Prostate gland (tissue), 2 donors: ENCODE results near the gene TCF4. TPM values are rescaled to one million over a fixed set of nuclear protein-coding genes. Genes with fewer than 3 reads are reported as not detected.

Experiments
- DNase-seq: peaks from one replicate; pipeline ENCODE4 v3.0.0-alpha.2; 2019; ENCODE audit warnings: low spot score
- H3K27ac ChIP-seq, 2 donors: fragments of 200-600 bp; sonication (generic); 2 replicates each; pipeline ENCODE4 v1.5.1; 2017 to 2019
- H3K27me3 ChIP-seq: fragments of 200-600 bp; sonication (generic); replicated peaks from 2 replicates; pipeline ENCODE4 v1.5.1; 2019; ENCODE audit not compliant: insufficient read depth
- H3K36me3 ChIP-seq, 2 donors: fragments of 200-600 bp; sonication (generic); 1 replicate in 1 of 2; 2 replicates in 1 of 2; pipeline versions ENCODE4 v1.5.1 to v1.8.1; 2017 to 2019
- H3K4me1 ChIP-seq: fragments of 200-600 bp; sonication (generic); replicated peaks from 2 replicates; pipeline ENCODE4 v1.5.1; 2019
- H3K4me3 ChIP-seq, 2 donors: fragments of 200-600 bp; sonication (generic); 2 replicates each; pipeline ENCODE4 v1.5.1; 2017 to 2019
- H3K9me3 ChIP-seq: fragments of 200-600 bp; sonication (generic); 2 replicates; pipeline ENCODE4 v1.5.1; 2017
- POLR2A ChIP-seq: fragments of 450-650 bp; IDR thresholded peaks from one replicate; pipeline ENCODE4 v1.6.1; 2016; ENCODE audit warnings: antibody characterized with exemption, mild to moderate bottlenecking
- POLR2AphosphoS5 ChIP-seq: sonication (generic); formaldehyde crosslinking; IDR thresholded peaks from one replicate; pipeline ENCODE4 v1.6.1; 2017; ENCODE audit warnings: antibody characterized with exemption
- WGBS: methylation state at CpG from one replicate; pipeline ENCODE4 v1.1.5; 2018; 5-methylcytosine and 5-hydroxymethylcytosine counted together
- intact Hi-C: fragments of 100-400 bp; cut with DNase I; formaldehyde crosslinking; loops from one replicate; pipeline ENCODE4 v1.14.2; 2022
- total RNA-seq, 2 donors: library from RNA; depleted of rRNA; stranded (reverse); fragments of >200 nt; gene quantifications; one replicate each; pipeline ENCODE4 v1.1.0, GENCODE V29; 2016
- TF ChIP-seq, protein P1 (sequence below), 4 experiments: fragments of 200-600 bp in 2 of 4; fragments of 450-650 bp in 2 of 4; sonication (generic) in 2 of 4; IDR thresholded peaks; 1 replicate in 3 of 4; 2 replicates in 1 of 4; pipeline ENCODE4 v1.5.1; 2016 to 2019; ENCODE audit warnings: antibody characterized with exemption in 4 of 4, mild to moderate bottlenecking in 2 of 4, moderate library complexity in 2 of 4

The TCF4 gene
- total RNA-seq, 2 donors from 2014 or later, result 29.8 to 87.2 TPM

DNA sequence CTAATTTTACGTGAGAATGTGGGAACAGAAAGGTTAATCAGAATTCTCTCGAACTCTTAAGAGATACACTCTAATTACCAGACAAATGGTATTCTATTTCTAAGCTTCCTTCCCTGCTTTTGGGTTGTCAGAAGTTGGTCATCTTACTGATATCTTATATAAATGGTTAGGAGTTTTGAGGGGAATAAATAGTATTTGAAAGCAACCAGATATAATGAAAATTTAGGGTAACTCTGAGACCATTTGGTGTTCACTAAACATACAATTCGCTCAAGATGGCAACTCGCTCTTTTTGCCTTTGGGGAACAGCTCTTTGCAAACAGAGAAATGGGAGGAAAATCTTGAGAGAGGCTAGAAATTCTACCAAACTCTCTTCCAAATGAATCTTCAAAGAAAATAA is 250.9 kb downstream of the TCF4 start:
- intact Hi-C loops, result loop anchor here (10.0 kb wide), 1 partner anchor 448 kb away; no protein-coding TSS in a partner anchor
- Histone ChIP-seq H3K4me3 (no peak overlapping the region), H3K4me1 (no peaks in the 10 kb centered on the region), H3K36me3 (no peaks in the 10 kb centered on the region), H3K27ac (no peak overlapping the region), H3K27me3 (no peaks in the 10 kb centered on the region), H3K9me3 (no peaks in the 10 kb centered on the region)
- DNase-seq, result no peak
- 91% methylated on average over 4 of the region's 4 CpGs for WGBS
- no peak for TF ChIP-seq POLR2AphosphoS5
- TF ChIP-seq, protein P1, sequence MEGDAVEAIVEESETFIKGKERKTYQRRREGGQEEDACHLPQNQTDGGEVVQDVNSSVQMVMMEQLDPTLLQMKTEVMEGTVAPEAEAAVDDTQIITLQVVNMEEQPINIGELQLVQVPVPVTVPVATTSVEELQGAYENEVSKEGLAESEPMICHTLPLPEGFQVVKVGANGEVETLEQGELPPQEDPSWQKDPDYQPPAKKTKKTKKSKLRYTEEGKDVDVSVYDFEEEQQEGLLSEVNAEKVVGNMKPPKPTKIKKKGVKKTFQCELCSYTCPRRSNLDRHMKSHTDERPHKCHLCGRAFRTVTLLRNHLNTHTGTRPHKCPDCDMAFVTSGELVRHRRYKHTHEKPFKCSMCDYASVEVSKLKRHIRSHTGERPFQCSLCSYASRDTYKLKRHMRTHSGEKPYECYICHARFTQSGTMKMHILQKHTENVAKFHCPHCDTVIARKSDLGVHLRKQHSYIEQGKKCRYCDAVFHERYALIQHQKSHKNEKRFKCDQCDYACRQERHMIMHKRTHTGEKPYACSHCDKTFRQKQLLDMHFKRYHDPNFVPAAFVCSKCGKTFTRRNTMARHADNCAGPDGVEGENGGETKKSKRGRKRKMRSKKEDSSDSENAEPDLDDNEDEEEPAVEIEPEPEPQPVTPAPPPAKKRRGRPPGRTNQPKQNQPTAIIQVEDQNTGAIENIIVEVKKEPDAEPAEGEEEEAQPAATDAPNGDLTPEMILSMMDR (IDR thresholded peaks at IDR 0.05), result no peak
- TF ChIP-seq POLR2A, result no peak

DNA sequence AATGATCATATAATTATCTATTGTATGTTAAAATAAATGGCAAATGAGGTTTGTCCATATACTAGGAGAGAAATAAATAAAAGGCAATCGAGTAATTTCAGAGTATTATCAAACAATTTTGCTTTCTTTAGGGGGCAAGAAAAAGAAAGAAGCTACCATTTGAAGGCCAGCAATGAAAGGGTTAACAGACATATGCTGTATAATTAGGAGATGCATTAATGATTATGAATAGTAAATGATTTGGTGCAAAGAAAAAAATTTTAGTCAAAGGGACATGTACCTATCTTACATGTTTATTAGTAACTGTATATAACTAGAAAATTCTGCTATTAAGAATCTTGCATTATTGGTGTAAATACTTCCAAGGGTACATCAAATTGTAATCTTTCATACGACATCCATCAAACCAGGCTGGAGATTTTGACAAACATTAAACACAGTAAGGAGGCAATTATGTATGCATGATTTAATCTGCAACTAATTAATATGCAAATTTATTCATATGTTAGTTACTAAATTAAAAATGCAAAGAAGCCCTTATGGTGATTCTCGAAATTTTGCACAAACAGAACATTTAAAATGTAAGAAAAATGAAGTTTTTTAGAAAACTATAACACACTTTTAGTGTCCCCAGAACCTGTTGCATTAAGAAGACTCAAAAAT is 251.4 kb downstream of the TCF4 start:
- TF ChIP-seq POLR2AphosphoS5, result no peak
- TF ChIP-seq POLR2A, result no peak
- TF ChIP-seq, protein P1 (IDR thresholded peaks at IDR 0.05), result no peak
- intact Hi-C loops, result loop anchor here (10.0 kb wide), 1 partner anchor 448 kb away; no protein-coding TSS in a partner anchor
- no peak overlapping the region for H3K4me3 ChIP-seq
- H3K36me3 ChIP-seq, result no peaks in the 10 kb centered on the region
- H3K27me3 ChIP-seq, result no peaks in the 10 kb centered on the region
- H3K4me1 ChIP-seq, result no peaks in the 10 kb centered on the region
- WGBS, result 93% methylated on average over 3 of the region's 3 CpGs
- H3K27ac ChIP-seq, result no peak overlapping the region
- DNase-seq, result no peak
- no peaks in the 10 kb centered on the region for H3K9me3 ChIP-seq

DNA sequence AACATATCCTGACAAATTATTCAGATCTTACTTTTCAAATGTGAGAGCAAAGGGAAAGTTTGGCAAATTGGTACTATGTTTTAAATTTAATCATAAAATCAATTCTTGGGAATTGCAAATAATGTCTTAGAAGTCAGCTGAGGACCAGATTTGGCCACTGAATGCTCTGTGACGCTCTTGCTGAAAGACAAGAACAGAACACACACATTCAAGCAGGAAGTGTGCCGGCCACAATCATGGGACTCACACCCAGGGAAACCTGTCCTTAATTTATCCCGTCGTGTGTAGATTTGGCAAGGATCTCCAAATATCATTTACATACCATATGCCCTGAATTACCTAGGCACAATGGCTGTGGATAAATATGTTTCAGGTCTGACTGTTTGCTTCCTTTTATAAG is 253.1 kb downstream of the TCF4 start:
- Histone ChIP-seq H3K4me3 (no peak overlapping the region), H3K27ac (no peak overlapping the region), H3K4me1 (no peaks in the 10 kb centered on the region), H3K27me3 (no peaks in the 10 kb centered on the region), H3K9me3 (no peaks in the 10 kb centered on the region), H3K36me3 (no peaks in the 10 kb centered on the region)
- DNase-seq, result no peak
- WGBS, result 44% methylated on average over 4 of the region's 4 CpGs
- TF ChIP-seq POLR2A (no peak), POLR2AphosphoS5 (peak; percentile 20)
- intact Hi-C loops, result loop anchor here (10.0 kb wide), 1 partner anchor 450 kb away; no protein-coding TSS in a partner anchor

DNA sequence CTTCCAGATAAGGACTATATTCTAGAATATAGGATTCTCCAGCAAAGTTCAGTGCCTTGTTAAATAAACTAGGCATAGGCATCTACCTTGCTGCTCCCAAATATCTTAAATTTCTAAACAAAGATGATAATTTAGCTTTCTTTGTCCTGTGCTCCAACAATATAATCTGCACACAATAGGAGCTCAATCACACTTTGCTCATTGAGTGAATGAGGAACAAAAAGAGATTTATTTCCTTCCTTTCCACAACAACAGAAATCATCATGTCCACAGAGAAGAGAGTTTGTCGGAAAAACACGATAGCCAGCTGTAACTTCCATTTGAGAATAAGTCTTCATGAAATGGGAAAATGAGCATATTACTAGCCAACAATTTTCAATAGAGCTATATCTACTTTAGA is 256.7 kb downstream of the TCF4 start:
- Histone ChIP-seq H3K4me3 (no peak overlapping the region), H3K4me1 (no peaks in the 10 kb centered on the region), H3K27me3 (no peaks in the 10 kb centered on the region), H3K36me3 (no peaks in the 10 kb centered on the region), H3K27ac (no peak overlapping the region), H3K9me3 (no peaks in the 10 kb centered on the region)
- intact Hi-C loops, result loop anchor here (10.0 kb wide), 1 partner anchor 454 kb away; no protein-coding TSS in a partner anchor
- WGBS, result 86% methylated on average over 2 of the region's 2 CpGs
- no peak for TF ChIP-seq POLR2AphosphoS5
- TF ChIP-seq POLR2A, result no peak
- TF ChIP-seq, protein P1 (IDR thresholded peaks at IDR 0.05), result no peak
- no peak for DNase-seq

DNA sequence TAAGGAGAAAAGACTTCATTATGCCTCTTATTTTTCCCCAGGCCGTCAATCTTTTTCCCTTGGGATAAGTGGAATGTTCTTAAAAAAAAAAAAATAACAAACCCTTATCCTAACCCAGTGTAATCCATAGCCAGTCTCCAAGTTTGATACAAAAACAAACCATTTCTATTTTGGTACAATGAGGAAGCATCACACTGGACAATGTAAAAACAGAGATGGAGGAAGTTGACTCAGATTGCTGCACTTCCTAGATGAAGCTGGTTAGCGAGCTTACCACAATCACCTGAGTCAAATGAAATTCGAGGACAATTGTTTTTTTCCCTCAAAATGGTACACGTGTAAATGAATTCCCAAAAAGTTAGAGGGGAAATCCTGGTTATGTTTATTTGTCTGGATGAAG is 259.7 kb downstream of the TCF4 start:
- Histone ChIP-seq H3K27ac (no peak overlapping the region), H3K4me1 (no peaks in the 10 kb centered on the region), H3K9me3 (no peaks in the 10 kb centered on the region), H3K4me3 (no peak overlapping the region), H3K27me3 (no peaks in the 10 kb centered on the region), H3K36me3 (no peaks in the 10 kb centered on the region)
- DNase-seq, result no peak
- TF ChIP-seq POLR2AphosphoS5, result peak; percentile 44
- TF ChIP-seq POLR2A, result no peak
- TF ChIP-seq, protein P1 (IDR thresholded peaks at IDR 0.05), result no peak
- WGBS, result 78% methylated on average over 4 of the region's 4 CpGs
- intact Hi-C loops, result no loop called here
